CD4-positive, alpha-beta T cell treated with Interleukin-17A for 1 hour (primary cell): ENCODE data around the gene APOBEC3B.
A peak's percentile ranks its signal among the peaks of the same experiment; 100 is the strongest.
"Not testable (repeated sequence)": the region's sequence is repeated elsewhere in the genome, so short reads cannot be mapped to it uniquely, and the experiment has no call there.

Experiments used
- DNase-seq: peaks from one replicate; pipeline ENCODE4 v3.0.0-alpha.2; 2020

APOBEC3B gene

DNA sequence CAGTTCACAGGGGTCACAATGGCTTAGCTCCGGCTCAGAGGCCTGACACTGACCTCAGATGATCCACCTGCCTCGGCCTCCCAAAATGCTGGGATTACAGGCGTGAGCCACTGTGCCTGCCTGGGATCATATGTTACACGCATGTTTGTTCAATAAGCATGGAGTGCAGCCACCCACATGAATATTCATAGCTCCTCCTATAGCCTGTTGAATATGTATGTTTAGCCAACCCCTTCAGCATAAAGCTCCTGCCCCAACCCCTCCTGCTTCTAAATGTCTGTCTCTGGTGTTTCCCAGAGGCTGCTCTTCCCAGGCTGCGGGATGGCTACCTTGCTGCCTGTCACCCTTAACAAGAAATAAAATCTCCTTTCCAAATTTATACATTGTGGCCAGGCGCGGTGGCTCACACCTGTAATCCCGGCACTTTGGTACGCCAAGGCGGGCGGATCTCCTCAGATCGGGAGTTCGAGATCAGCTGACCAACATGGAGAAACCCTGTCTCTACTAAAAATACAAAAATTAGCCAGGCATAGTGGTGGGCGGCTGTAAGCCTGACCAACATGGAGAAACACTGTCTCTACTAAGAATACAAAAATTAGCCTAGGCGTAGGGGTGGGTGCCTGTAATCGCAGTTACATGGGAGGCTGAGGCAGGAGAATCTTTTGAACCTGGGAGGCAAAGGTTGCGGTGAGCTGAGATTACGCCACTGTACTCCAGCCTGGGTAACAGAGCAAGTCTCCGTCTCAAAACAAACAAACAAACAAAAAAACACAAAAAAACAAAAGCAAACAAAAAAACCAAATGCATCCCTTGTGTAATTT lies 57.4 kb downstream of the APOBEC3B start:
- DNase-seq = no peak

DNA sequence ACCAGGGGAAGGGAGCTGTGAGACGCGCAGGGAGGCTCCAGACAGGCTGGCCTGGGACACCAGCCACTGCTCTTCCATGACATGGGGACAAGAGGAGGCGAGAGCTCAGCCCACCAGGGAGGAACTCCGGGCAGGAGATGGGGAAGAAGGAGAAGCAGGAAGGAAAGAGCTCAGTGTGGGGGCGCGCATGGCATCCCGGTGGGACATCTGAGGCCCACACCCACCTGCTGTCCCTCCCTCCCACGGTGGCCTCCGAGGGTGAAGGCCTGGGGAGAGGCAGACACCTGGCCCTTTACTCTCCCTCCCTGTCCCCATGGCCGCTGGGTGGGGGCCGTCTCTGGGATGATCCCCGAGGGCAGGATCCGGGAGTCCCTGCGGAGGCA lies 58.0 kb downstream of the APOBEC3B start:
- not testable (repeated sequence) for DNase-seq

DNA sequence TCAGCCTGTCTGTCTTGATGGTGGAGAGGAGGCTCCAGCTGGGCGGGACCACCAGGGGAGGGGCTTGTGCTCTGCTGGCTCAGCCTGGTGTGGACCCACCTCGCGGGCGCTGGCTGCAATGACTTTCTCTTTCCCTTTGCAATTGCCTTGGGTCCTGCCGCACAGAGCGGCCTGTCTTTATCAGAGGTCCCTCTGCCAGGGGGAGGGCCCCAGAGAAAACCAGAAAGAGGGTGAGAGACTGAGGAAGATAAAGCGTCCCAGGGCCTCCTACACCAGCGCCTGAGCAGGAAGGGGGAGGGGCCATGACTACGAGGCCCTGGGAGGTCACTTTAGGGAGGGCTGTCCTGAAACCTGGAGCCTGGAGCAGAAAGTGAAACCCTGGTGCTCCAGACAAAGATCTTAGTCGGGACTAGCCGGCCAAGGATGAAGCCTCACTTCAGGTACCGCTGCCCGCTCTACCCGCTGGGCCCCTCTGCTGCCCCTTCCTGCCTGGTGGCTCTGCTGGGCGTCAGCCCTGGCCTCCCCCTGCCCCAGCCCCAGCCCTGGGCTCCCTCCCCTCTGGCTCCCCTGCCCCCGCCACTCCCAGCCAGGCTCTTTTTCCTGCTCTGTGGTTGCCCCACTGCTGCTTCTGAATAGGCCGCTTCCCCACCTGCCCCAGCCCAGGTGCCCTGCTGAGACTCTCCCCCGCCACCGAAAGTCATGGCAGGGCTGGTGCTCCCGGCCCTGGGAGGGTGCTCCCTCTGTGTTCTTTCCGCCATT lies 58.6 kb downstream of the APOBEC3B start, which contains the start of gene APOBEC3F:
TSS of gene APOBEC3F (plus strand) at position 327 of the 759 bp plus-strand sequence. CDS start at position 424, 97 bp downstream.
- DNase-seq = peak; percentile 88

DNA sequence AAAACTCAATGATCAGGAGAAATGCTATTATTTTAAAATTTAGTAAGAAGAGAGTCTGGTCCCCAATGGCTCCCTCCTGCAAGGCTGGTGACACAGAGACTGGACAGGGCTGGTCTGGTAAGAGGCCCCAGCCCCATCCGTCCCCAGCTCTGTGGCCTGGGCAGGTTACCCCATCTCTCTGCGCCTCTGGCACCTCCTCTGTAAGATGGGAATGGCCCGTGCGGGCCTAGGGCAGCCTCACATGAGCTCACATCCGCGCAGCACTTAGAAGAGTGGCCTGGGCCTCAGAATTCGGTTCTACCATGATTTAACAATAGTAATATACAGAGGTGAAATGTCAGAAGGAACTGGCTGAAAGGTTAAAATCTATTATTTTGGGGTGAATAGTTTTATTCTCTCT lies 59.8 kb downstream of the APOBEC3B start:
- DNase-seq = no peak
